K562 (cell line): ENCODE data around the gene CCNB1IP1. TPM values are rescaled to one million over a fixed set of nuclear protein-coding genes. Genes with fewer than 3 reads are reported as not detected.
A peak's percentile ranks its signal among the peaks of the same experiment; 100 is the strongest.

ENCODE experiments used
- ATAC-seq: fragments of 200-7000 bp; cut with Tn5 transposase; 3 replicates; pipeline ENCODE4 v1.9.1; 2020; ENCODE audit warnings: moderate library complexity
- BruUV-seq: library from RNA; stranded (reverse); fragments of 400-500 nt; replicated peaks from 2 replicates; lab custom pipeline; 2021; lab: Mats Ljungman, UMichigan
- CTCF ChIA-PET: fragments of 300-600 bp; formaldehyde crosslinking; extraction: SDS; loops from one replicate; lab custom pipeline; 2021; ENCODE audit warnings: low intra/inter-chr PET ratio; lab: Yijun Ruan, JAX
- POLR2A ChIA-PET: fragments of 300-600, 350-650 bp; sonication (Branson Sonifier 250); formaldehyde crosslinking; extraction: SDS; loops from one replicate; lab custom pipeline; 2021; ENCODE audit warnings: antibody characterized with exemption, inconsistent platforms; lab: Yijun Ruan, JAX
- DNase-seq, 4 experiments: peaks; one replicate each; pipeline versions ENCODE4 v3.0.0 to v3.0.0-alpha.2; 2011 to 2018; ENCODE audit warnings: low spot score in 3 of 4, mixed read lengths in 3 of 4; ENCODE audit errors: extremely low read depth in 1 of 4
- FAIRE-seq: peaks from 2 replicates; lab custom pipeline; 2011; peaks lifted over from hg19 to GRCh38; lab: Jason Lieb, UNC
- H2AFZ ChIP-seq: 2 replicates; pipeline ENCODE4 v1.6.0; 2011; ENCODE audit warnings: low read depth, low read length, control low read depth, inconsistent platforms
- H3K27ac ChIP-seq: fragments of 200-600 bp; 3 replicates; pipeline ENCODE4 v1.8.0; 2011; ENCODE audit warnings: low read depth, mild to moderate bottlenecking, control low read depth, inconsistent platforms, low read length, moderate library complexity, mixed read lengths; ENCODE audit errors: extremely low read depth
- H3K27me3 ChIP-seq, 2 experiments: fragments of 300-600 bp in 1 of 2; 2 replicates in 1 of 2; 3 replicates in 1 of 2; pipeline versions ENCODE4 v1.6.0 to v1.8.0; 2011; ENCODE audit warnings: inconsistent platforms in 2 of 2, low read length in 2 of 2, mild to moderate bottlenecking in 1 of 2, mixed read lengths in 1 of 2, moderate library complexity in 1 of 2; ENCODE audit not compliant: control insufficient read depth in 2 of 2, insufficient read depth in 2 of 2
- H3K36me3 ChIP-seq: fragments of 300-600 bp; 3 replicates; pipeline ENCODE4 v1.8.0; 2011; ENCODE audit warnings: mild to moderate bottlenecking, low read length, inconsistent platforms; ENCODE audit not compliant: control insufficient read depth, insufficient read depth
- H3K4me1 ChIP-seq, 2 experiments: fragments of 200-600 bp in 1 of 2; replicated peaks in 1 of 2; 2 replicates in 1 of 2; 3 replicates in 1 of 2; pipeline versions ENCODE4 v1.5.1 to v1.8.0; 2011; ENCODE audit warnings: inconsistent platforms in 2 of 2, low read length in 2 of 2, mild to moderate bottlenecking in 1 of 2, mixed read lengths in 1 of 2, moderate library complexity in 1 of 2; ENCODE audit not compliant: control insufficient read depth in 2 of 2, insufficient read depth in 2 of 2
- H3K4me2 ChIP-seq: 2 replicates; pipeline ENCODE4 v1.6.1; 2011; ENCODE audit warnings: low read length, control low read depth, inconsistent platforms, mixed read lengths; ENCODE audit not compliant: insufficient read depth
- H3K4me3 ChIP-seq: fragments of 200-600 bp; sonication (generic), shearing (Covaris generic); 2 replicates; pipeline ENCODE4 v1.5.1; 2016; ENCODE audit warnings: control low read depth, inconsistent platforms
- H3K79me2 ChIP-seq: fragments of 200-600 bp; 3 replicates; pipeline ENCODE4 v1.8.0; 2011; ENCODE audit warnings: low read length, inconsistent platforms; ENCODE audit not compliant: control insufficient read depth, insufficient read depth
- H3K9ac ChIP-seq, 2 experiments: 2 replicates each; pipeline versions ENCODE4 v1.6.0 to v1.6.1; 2011; ENCODE audit warnings: low read depth in 2 of 2, low read length in 2 of 2, control low read depth in 1 of 2, inconsistent platforms in 1 of 2, mild to moderate bottlenecking in 1 of 2, mixed read lengths in 1 of 2; ENCODE audit not compliant: insufficient read depth in 1 of 2
- H3K9me1 ChIP-seq: one replicate; pipeline ENCODE4 v1.6.0; 2011; ENCODE audit warnings: inconsistent platforms, mild to moderate bottlenecking, low read length, moderate library complexity; ENCODE audit not compliant: control insufficient read depth, insufficient read depth
- H3K9me3 ChIP-seq: replicated peaks from 2 replicates; pipeline ENCODE4 v1.5.1; 2011; ENCODE audit warnings: low read depth, low read length, inconsistent platforms; ENCODE audit not compliant: control insufficient read depth, insufficient read depth
- H4K20me1 ChIP-seq: replicated peaks from 2 replicates; pipeline ENCODE4 v1.6.1; 2011; ENCODE audit warnings: low read length, inconsistent platforms, mixed read lengths; ENCODE audit not compliant: control insufficient read depth, insufficient read depth
- CHD7 ChIP-seq: fragments of 200-600 bp; sonication (generic); IDR thresholded peaks from one replicate; pipeline ENCODE4 v1.6.1; 2012; ENCODE audit warnings: mild to moderate bottlenecking, low read depth, low read length, inconsistent platforms
- MED1 ChIP-seq: sonication (generic); formaldehyde crosslinking; IDR thresholded peaks from 2 replicates; pipeline ENCODE4 v1.8.1; 2023; ENCODE audit warnings: missing genetic modification reagents, borderline replicate concordance
- POLR2H ChIP-seq: IDR thresholded peaks from 2 replicates; pipeline ENCODE4 v1.6.1; 2016; ENCODE audit warnings: missing genetic modification characterization, low read depth, mild to moderate bottlenecking, control low read depth, missing compliant biosample characterization, moderate library complexity
- STAG1 ChIP-seq: sonication (generic); formaldehyde crosslinking; IDR thresholded peaks from 2 replicates; pipeline ENCODE4 v1.5.0; 2020; ENCODE audit warnings: missing genetic modification reagents, borderline replicate concordance
- WGBS: fragments of 100-300 bp; shearing (Covaris generic); methylation state at CpG from one replicate; pipeline ENCODE4 v1.1.6; 2016; ENCODE audit warnings: low coverage, mixed read lengths; ENCODE audit not compliant: insufficient coverage; ENCODE audit errors: missing lambda C conversion rate; 5-methylcytosine and 5-hydroxymethylcytosine counted together
- in situ Hi-C: fragments of 300-500 bp; cut with MboI; formaldehyde crosslinking; loops from 4 replicates; pipeline ENCODE4 v1.15.0; 2018; ENCODE audit warnings: inconsistent platforms, mixed read lengths
- intact Hi-C: fragments of 100-400 bp; cut with micrococcal nuclease; formaldehyde crosslinking; loops from 2 replicates; pipeline ENCODE4 v1.14.2; 2022
- polyA plus RNA-seq, 8 experiments: library from polyadenylated mRNA; depleted of rRNA in 4 of 8; stranded (reverse) in 5 of 8; unstranded in 3 of 8; fragments of >200 nt; fragmentation: Nextera tagmentation in 2 of 8; fragmentation: Illumina TruSeq in 1 of 8; extraction: Ambion mirVana in 2 of 8; extraction: Trizol in 1 of 8; gene quantifications; 2 replicates each; pipeline versions ENCODE4 v1.2.1 to v1.2.3, GENCODE V29; 2011 to 2014; ENCODE audit warnings: inconsistent platforms in 1 of 8, missing spikeins in 1 of 8
- total RNA-seq, 7 experiments: library from RNA; depleted of rRNA in 6 of 7; stranded (reverse); fragments of >200 nt in 6 of 7; fragmentation: Illumina TruSeq in 2 of 7; extraction: Trizol in 2 of 7; gene quantifications; 2 replicates each; pipeline versions ENCODE4 v1.2.1 to v1.2.3, GENCODE V29; 2011 to 2021; ENCODE audit warnings: low replicate concordance in 1 of 7

CCNB1IP1 gene
- total and polyA plus RNA-seq, 9 of the 15 experiments (the other 6 are each of a cell fraction or from before 2014, with no cell fraction given) = 51.8 to 152 (median 81.0) TPM

GRCh38 chr14:20333494-20333841 lies 389 bp upstream of the CCNB1IP1 start:
- FAIRE-seq = no peak
- in situ Hi-C loops (no loop called here), intact Hi-C loops (loop anchor here (10.0 kb wide), 1 partner anchor 481 kb away; no protein-coding TSS in a partner anchor)
- ChIA-PET CTCF (no interaction called here), POLR2A (interaction anchor here (0.6 kb wide), 1 partner anchor 371 kb away, joined by 4 read pairs; no protein-coding TSS in a partner anchor)
- no peak overlapping the region; the same call in 1 of the 3 replicates for H3K27ac ChIP-seq
- no TSS peak for BruUV-seq
- peak overlapping the region in 1 of 2 experiments; percentile 96; a peak in 1 of 4 replicates for H3K9ac ChIP-seq
- no peaks in the 10 kb centered on the region for H3K9me3 ChIP-seq
- no peaks in the 10 kb centered on the region for H3K9me1 ChIP-seq
- WGBS = 11% methylated on average over 3 of the region's 3 CpGs
- ATAC-seq = no peak
- TF ChIP-seq STAG1 (CRISPR knock-in tag) (no peak), POLR2H (tag) (0 out of 2 replicates have a peak, but pooled peaks have one; percentile 1), MED1 (CRISPR knock-in tag) (no peak), CHD7 (no peak)
- peak overlapping the region; percentile 87 for H3K4me3 ChIP-seq
- H3K79me2 ChIP-seq = peaks cover 48% of the 10 kb centered on the region
- H3K4me1 ChIP-seq = peaks cover 0 to 11% of the 10 kb centered on the region in 2 experiments; a peak in 2 of 5 replicates
- peak overlapping the region; percentile 71; the same call in 1 of the 2 replicates for H2AFZ ChIP-seq
- peaks cover 22% of the 10 kb centered on the region for H3K36me3 ChIP-seq
- DNase-seq = no peak
- H3K4me2 ChIP-seq = peak overlapping the region; percentile 97
- H3K27me3 ChIP-seq = no peaks in the 10 kb centered on the region
- no peaks in the 10 kb centered on the region; the same call in 1 of the 2 replicates for H4K20me1 ChIP-seq
